Prostate gland (tissue), 2 donors: ENCODE measurements around the gene GCNT2.
"Not testable (repeated sequence)": the region's sequence is repeated elsewhere in the genome, so short reads cannot be mapped to it uniquely, and the experiment has no call there.

Experiments used
- POLR2A ChIP-seq: fragments of 450-650 bp; IDR thresholded peaks from one replicate; pipeline ENCODE4 v1.6.1; 2016; ENCODE audit warnings: antibody characterized with exemption, mild to moderate bottlenecking
- TF ChIP-seq, protein P1 (sequence below), 4 experiments: fragments of 200-600 bp in 2 of 4; fragments of 450-650 bp in 2 of 4; sonication (generic) in 2 of 4; IDR thresholded peaks; 1 replicate in 3 of 4; 2 replicates in 1 of 4; pipeline ENCODE4 v1.5.1; 2016 to 2019; ENCODE audit warnings: antibody characterized with exemption in 4 of 4, mild to moderate bottlenecking in 2 of 4, moderate library complexity in 2 of 4

DNA sequence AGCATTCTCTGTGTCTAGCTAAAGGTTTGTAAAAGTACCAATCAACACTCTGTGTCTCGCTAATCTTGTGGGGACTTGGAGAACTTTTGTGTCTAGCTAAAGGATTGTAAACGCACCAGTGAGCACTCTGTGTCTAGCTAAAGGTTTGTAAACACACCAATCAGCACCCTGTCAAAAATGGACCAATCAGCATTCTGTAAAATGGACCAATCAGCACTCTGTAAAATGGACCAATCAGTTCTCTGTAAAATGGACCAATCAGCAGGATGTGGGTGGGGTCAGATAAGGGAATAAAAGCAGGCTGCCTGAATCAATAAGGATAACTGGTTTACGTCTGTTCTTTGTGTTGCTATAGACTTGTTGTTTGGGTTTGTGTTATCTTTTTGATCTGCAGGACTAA lies 29.2 kb upstream of the GCNT2 start:
- TF ChIP-seq, protein P1, sequence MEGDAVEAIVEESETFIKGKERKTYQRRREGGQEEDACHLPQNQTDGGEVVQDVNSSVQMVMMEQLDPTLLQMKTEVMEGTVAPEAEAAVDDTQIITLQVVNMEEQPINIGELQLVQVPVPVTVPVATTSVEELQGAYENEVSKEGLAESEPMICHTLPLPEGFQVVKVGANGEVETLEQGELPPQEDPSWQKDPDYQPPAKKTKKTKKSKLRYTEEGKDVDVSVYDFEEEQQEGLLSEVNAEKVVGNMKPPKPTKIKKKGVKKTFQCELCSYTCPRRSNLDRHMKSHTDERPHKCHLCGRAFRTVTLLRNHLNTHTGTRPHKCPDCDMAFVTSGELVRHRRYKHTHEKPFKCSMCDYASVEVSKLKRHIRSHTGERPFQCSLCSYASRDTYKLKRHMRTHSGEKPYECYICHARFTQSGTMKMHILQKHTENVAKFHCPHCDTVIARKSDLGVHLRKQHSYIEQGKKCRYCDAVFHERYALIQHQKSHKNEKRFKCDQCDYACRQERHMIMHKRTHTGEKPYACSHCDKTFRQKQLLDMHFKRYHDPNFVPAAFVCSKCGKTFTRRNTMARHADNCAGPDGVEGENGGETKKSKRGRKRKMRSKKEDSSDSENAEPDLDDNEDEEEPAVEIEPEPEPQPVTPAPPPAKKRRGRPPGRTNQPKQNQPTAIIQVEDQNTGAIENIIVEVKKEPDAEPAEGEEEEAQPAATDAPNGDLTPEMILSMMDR (IDR thresholded peaks at IDR 0.05), result not testable (repeated sequence)
- not testable (repeated sequence) for TF ChIP-seq POLR2A
